SK-MEL-5 (cell line): ENCODE measurements around the gene TGM2. TPM values are rescaled to one million over a fixed set of nuclear protein-coding genes. Genes with fewer than 3 reads are reported as not detected.

Experiments used
- DNase-seq: peaks from one replicate; pipeline ENCODE4 v3.0.0-alpha.2; 2016; ENCODE audit warnings: low read depth, low spot score
- in situ Hi-C: cut with HindIII; loops from 2 replicates; pipeline ENCODE4 v1.10.0; 2016; ENCODE audit warnings: low sequenced_read_pairs, high pct_unique_total_duplicates, low pct_unique_long_range_greater_than_20kb
- total RNA-seq: library from RNA; depleted of rRNA; stranded (reverse); fragments of >200 nt; shearing (Covaris generic); gene quantifications from 2 replicates; pipeline ENCODE4 v1.2.3, GENCODE V29; 2014

Gene TGM2
- total RNA-seq, 1 experiment from 2014 or later = 7.0 TPM

GRCh38 chr20:38202153-38202981, 37.3 kb upstream of the TGM2 start:
- in situ Hi-C loops = no loop called here
- no peak for DNase-seq

GRCh38 chr20:38201356-38201755, 36.3 kb upstream of the TGM2 start:
- in situ Hi-C loops = no loop called here
- DNase-seq = peak; percentile 33

GRCh38 chr20:38200646-38201045, 35.6 kb upstream of the TGM2 start:
- in situ Hi-C loops = no loop called here
- no peak for DNase-seq

GRCh38 chr20:38199501-38200390, 34.7 kb upstream of the TGM2 start:
- no peak for DNase-seq
- in situ Hi-C loops = no loop called here

- DNase-seq = no peak
- in situ Hi-C loops = no loop called here
These were observed 33.3 kb upstream of the TGM2 start for GRCh38 chr20:38198238-38198861.

- no peak for DNase-seq
- in situ Hi-C loops = no loop called here
These were observed 32.5 kb upstream of the TGM2 start for GRCh38 chr20:38197619-38198018.

GRCh38 chr20:38197217-38197616, 32.1 kb upstream of the TGM2 start:
- in situ Hi-C loops = no loop called here
- no peak for DNase-seq

- DNase-seq = peak; percentile 21
- in situ Hi-C loops = no loop called here
These were observed 31.5 kb upstream of the TGM2 start for GRCh38 chr20:38196592-38196991.

GRCh38 chr20:38196076-38196475, 31.0 kb upstream of the TGM2 start:
- no peak for DNase-seq
- in situ Hi-C loops = no loop called here

GRCh38 chr20:38195521-38195920, 30.5 kb upstream of the TGM2 start:
- in situ Hi-C loops = no loop called here

GRCh38 chr20:38194971-38195504, 30.0 kb upstream of the TGM2 start:
- in situ Hi-C loops = no loop called here
- DNase-seq = no peak

More at GRCh38 chr20:38195521-38195920, 30.5 kb upstream of the TGM2 start:
- DNase-seq = no peak

GRCh38 chr20:38193586-38194105, 28.6 kb upstream of the TGM2 start:
- DNase-seq = no peak
- in situ Hi-C loops = no loop called here

GRCh38 chr20:38192323-38192885, 27.3 kb upstream of the TGM2 start:
- in situ Hi-C loops = no loop called here
- DNase-seq = no peak

GRCh38 chr20:38191654-38192053, 26.6 kb upstream of the TGM2 start:
- in situ Hi-C loops = no loop called here
- DNase-seq = no peak

- in situ Hi-C loops = no loop called here
- DNase-seq = no peak
These were observed 25.9 kb upstream of the TGM2 start for GRCh38 chr20:38190936-38191371.

GRCh38 chr20:38190166-38190565, 25.1 kb upstream of the TGM2 start:
- no peak for DNase-seq
- in situ Hi-C loops = no loop called here

- in situ Hi-C loops = no loop called here
- DNase-seq = peak; percentile 64
These were observed 22.4 kb upstream of the TGM2 start for GRCh38 chr20:38187517-38187916.
